Inferior parietal cortex (tissue), 1 donor: ENCODE data around the gene DNAH9.
A peak's percentile ranks its signal among the peaks of the same experiment; 100 is the strongest.

Source experiments
- DNase-seq: peaks from one replicate; pipeline ENCODE4 v3.0.0-alpha.2; 2016; ENCODE audit errors: extremely low spot score

The DNAH9 gene

DNA sequence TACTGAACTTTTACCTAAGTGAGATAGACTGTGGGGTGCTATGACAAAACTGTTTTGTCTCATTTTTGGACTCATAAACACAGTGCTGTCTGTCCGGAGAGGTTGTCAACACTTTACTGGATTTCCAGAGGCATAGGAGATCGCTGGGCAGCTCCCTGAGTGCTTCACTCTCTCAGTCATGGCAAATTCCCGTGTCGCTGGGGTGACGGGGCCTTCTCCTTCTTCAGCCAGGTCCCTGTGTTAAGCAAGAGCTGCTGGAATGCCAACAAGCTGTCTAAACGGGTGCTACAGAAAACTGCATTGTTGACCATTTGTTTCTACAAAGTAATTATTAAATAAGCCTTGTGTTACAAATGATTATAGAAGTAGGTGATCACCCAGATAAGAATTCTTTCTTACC is 141.6 kb downstream of the DNAH9 start:
- no peak for DNase-seq

DNA sequence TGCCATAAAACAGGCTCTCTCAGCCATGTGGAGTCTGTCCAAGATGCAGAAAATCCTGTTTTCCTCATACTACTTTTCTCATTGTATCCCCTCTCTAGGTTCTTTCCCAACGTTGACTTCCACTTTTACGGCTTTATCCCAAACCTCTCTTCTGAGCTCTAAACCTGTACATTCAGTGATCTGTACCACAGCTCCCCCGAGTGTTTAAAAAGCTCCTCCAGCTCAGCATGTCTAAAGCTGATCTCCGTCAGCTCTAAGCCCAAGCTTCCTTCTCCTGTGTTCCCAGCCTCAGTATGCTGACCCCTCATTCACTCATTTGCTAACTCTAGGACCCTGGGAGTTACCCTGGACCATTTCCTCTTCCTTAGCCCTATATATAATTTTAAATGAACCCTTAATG is 144.6 kb downstream of the DNAH9 start:
- DNase-seq: no peak

GRCh38 chr17:11744696-11745095 is 146.4 kb downstream of the DNAH9 start:
- no peak for DNase-seq

GRCh38 chr17:11747441-11747840 is 149.2 kb downstream of the DNAH9 start:
- DNase-seq: no peak

GRCh38 chr17:11757815-11758214 is 159.5 kb downstream of the DNAH9 start:
- no peak for DNase-seq

DNA sequence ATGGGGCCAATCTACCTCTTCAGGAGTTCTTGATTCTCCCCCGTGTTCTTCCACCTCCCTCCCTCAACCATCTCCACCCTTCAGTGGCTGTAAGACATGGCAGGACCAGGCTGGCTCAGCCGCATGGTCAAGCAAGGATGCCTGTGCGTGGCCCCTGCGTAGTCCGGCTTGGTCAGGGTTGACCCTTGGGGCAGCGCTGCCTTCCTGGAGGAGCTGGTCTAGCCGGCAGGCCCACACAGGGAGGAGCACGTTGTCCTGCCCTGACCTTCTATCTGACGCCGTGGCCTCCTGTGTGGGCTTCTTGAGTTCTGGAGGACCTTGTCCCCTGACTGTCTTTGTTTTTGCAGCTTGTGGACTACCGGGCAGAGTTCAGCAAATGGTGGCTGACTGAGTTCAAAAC is 169.8 kb downstream of the DNAH9 start:
- no peak for DNase-seq

- no peak for DNase-seq
Observed at GRCh38 chr17:11768981-11769380, 170.7 kb downstream of the DNAH9 start.

GRCh38 chr17:11772031-11772430 is 173.8 kb downstream of the DNAH9 start:
- no peak for DNase-seq

DNA sequence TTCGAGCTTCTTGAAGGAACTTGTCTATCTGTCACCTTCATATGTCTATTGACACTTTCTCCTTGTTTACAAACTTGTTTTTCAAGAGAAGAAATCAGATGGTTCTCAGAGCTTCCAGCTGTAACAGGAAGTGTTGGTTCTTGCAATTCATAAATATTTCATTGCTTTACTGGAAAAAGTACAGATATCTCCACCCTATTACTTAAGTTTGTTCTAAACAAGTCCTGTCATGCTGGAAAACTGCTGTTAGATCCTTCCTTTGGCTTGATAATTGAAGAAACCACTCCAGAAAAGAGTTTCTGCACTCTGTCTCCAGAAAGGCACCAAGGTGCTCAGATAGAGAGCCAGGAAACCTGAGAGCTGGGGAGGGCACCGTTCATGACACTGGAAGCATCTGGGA is 181.6 kb downstream of the DNAH9 start:
- no peak for DNase-seq

DNA sequence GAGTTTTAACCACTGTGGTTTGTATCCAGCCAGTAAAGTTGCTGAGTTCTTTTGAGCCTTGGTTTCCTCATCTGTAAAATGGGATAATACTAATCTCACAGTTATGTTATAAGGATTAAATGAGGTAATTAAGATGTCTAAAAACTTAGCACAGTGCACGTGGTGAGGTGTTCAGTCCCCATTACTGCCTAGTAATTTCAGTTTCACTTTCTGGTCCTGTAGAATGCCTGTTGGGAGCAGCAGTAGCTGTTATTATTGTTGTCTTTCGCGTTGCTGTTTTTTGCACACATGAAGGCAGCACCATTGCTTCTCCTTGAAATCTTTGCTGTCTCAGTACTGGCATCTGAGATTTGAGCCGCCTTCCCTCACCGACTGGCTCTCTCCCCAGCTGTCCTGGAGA is 182.4 kb downstream of the DNAH9 start:
- no peak for DNase-seq

- no peak for DNase-seq
Observed at GRCh38 chr17:11786711-11787438, 188.6 kb downstream of the DNAH9 start.

GRCh38 chr17:11795906-11796305 is 197.6 kb downstream of the DNAH9 start:
- DNase-seq: peak; percentile 11

- no peak for DNase-seq
Observed at GRCh38 chr17:11797803-11798202, 199.5 kb downstream of the DNAH9 start.

GRCh38 chr17:11803231-11803969 is 205.1 kb downstream of the DNAH9 start:
- DNase-seq: no peak

DNA sequence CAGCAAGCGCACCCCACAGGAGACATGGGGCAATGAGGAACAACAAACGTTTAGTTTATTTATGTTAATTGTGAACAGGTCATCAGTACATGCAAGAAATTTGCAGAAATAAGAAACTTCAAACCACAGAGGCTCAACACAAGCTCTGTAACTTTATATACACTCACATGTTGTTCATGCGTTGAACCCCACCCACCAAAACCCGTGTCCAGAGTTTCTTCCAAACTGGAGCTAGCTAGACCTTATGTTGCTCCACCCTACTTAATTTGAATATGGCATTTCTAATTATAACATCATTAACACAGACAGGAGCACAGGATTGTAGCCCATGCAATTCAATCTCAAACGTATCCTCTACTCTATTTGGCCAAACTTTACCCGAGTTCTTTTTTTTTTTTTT is 206.9 kb downstream of the DNAH9 start:
- no peak for DNase-seq

- DNase-seq: no peak
Observed at GRCh38 chr17:11805952-11806351, 207.7 kb downstream of the DNAH9 start.

DNA sequence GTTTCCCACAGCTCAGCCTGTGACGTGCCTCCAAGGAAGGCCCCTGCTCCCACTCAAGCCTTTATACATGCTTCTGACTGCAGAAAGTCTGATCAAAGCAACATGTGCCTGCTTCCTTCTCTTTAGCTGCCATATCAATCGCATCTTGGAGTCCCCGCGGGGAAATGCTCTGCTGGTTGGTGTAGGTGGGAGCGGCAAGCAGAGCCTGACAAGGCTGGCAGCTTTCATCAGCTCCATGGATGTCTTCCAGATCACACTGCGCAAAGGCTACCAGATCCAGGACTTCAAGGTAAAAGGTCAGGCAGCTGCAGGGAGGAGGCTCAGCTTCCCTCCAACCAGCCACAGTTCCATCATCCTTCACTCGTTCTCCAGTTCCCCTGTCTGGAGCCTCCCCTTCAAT is 209.3 kb downstream of the DNAH9 start:
- no peak for DNase-seq

DNA sequence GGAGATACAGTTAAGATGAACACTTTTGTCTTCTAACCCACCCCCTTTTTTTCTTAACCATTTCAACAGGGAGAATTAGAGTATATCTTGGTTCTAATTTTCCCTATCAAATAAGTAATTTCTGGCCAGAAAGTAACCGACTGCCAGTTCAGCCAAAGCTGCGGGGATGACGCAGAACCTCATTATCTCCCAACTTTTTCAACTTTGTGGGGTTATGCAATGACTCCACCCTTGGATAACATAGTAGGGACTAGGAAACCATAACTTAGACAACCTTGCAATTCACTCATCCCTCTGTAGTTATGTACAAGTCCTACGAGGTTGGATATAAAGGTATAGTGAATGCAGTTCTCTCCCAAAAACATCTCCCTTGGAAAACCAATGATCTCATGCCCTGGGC is 215.0 kb downstream of the DNAH9 start:
- no peak for DNase-seq

- no peak for DNase-seq
Observed at GRCh38 chr17:11813871-11814270, 215.6 kb downstream of the DNAH9 start.

DNA sequence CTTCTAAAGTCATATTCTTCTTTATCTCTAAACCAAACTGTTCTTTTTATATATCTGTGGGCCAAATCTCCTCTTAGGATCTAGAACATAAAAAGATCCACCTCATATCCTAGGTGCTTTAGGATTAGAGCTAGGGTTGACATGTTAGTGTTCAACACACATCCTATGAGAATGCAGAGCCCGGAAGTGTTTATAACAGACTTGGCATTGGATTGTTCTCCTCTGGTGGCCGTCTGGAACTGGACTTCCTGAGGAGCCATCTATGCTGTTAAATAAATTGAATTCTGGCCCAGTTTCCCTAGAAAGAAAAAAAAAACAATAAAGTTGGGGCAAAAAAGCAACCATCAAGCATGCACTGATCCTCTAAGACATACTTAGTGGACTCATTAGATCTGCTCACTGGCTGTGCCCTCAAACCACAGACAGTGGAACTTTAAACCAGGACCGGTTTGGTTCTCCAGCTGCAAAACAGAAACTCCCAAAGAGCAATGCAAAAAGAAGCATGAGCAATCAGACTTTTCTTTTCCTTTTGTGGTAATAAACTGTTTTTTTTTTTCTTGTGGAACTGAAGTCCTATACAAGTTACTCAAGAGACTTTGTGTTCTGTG is 216.5 kb downstream of the DNAH9 start:
- no peak for DNase-seq

DNA sequence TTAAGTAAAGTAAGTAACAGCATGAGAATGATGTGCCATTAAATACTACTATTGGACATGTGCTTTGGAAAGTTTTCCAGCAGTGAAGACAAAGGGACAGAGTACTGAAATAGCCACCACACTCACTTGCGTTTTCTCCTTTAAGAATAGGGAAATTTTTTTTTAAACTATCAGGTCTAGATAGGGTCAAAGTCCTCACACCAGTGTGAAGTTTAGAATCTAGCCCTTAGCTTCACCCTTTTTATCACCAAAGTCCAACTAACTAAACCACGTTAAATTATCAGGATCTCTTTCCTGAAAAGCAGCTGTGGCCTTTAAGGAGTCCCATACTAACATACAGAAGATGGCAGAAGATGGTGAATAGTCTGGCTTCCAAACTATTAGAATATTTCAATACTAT is 218.1 kb downstream of the DNAH9 start:
- DNase-seq: no peak

- DNase-seq: no peak
Observed at GRCh38 chr17:11823862-11824261, 225.6 kb downstream of the DNAH9 start.

- DNase-seq: no peak
Observed at GRCh38 chr17:11825572-11826209, 227.4 kb downstream of the DNAH9 start.
